ENCODE measurements around the gene SLC28A2. TPM values are rescaled to one million over a fixed set of nuclear protein-coding genes. Genes with fewer than 3 reads are reported as not detected.
A peak's percentile ranks its signal among the peaks of the same experiment; 100 is the strongest.

SLC28A2 gene
- total RNA-seq, 1 experiment from 2014 or later: not detected

DNA sequence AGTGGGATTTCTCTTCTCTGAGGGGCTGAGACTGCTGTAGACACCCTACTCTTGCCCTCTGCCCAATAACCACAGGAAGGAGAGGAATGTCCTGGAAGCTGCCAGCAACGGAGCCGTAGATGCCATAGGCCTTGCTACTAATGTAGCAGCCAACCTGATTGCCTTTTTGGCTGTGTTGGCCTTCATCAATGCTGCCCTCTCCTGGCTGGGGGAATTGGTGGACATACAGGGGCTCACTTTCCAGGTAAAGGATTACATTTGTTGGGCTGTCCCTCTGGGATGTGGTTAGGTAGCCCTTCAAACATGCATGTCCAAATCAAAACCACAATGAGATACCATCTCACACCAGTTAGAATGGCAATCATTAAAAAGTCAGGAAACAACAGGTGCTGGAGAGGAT, 16.1 kb downstream of the SLC28A2 start:
- WGBS (ENCODE audit: extremely low coverage, insufficient read length, low lambda C conversion rate): no CpG with 5 or more reads among the region's 2 CpGs
- Histone ChIP-seq H3K27me3 (ENCODE audit: insufficient read depth, low read length) (no peaks in the 10 kb centered on the region), H2BK20ac (ENCODE audit: low read depth, low read length, poor library complexity, severe bottlenecking) (no peak overlapping the region), H2BK12ac (ENCODE audit: insufficient read length, low read depth, low read length) (no peak overlapping the region), H3K18ac (ENCODE audit: insufficient read length, low read depth, low read length) (no peak overlapping the region), H4K5ac (ENCODE audit: insufficient read length, low read depth, low read length) (no peak overlapping the region), H2BK15ac (ENCODE audit: low read depth, low read length) (no peak overlapping the region), H3K23me2 (ENCODE audit: insufficient read length, low read depth, low read length, poor library complexity, severe bottlenecking) (no peaks in the 10 kb centered on the region), H3K14ac (ENCODE audit: insufficient read depth, low read length) (no peak overlapping the region), H3K79me2 (ENCODE audit: insufficient read depth, low read length) (no peaks in the 10 kb centered on the region), H3T11ph (ENCODE audit: low read length) (no peak overlapping the region), H3K4ac (ENCODE audit: low read depth, low read length) (no peak overlapping the region), H4K20me1 (ENCODE audit: control insufficient read depth, insufficient read depth, insufficient read length) (no peaks in the 10 kb centered on the region), H2AK5ac (ENCODE audit: insufficient read length, low read length) (no peak overlapping the region), H2AFZ (ENCODE audit: low read length) (no peak overlapping the region), H3K9me3 (ENCODE audit: control insufficient read depth, low read depth, low read length) (no peaks in the 10 kb centered on the region), H2BK5ac (ENCODE audit: insufficient read length, low read length) (no peak overlapping the region), H4K91ac (ENCODE audit: insufficient read length, low read depth, low read length) (no peak overlapping the region), H3K4me2 (ENCODE audit: insufficient read depth, insufficient read length, low read length) (no peak overlapping the region), H3K4me1 (ENCODE audit: insufficient read depth, low read length) (no peaks in the 10 kb centered on the region), H3K56ac (ENCODE audit: insufficient read length, low read depth, low read length) (no peak overlapping the region), H3K27ac (ENCODE audit: insufficient read length, low read depth, low read length) (no peak overlapping the region), H2BK120ac (ENCODE audit: low read depth, low read length, poor library complexity, severe bottlenecking) (no peak overlapping the region), H4K8ac (replicated peaks; ENCODE audit: insufficient read length, low read depth, low read length) (no peak overlapping the region), H3K9ac (ENCODE audit: extremely low read depth, insufficient read length, low read length) (no peak overlapping the region), H3K23ac (ENCODE audit: insufficient read length, low read depth, low read length) (no peak overlapping the region), H3K79me1 (ENCODE audit: insufficient read depth, low read depth, low read length, poor library complexity, severe bottlenecking) (no peaks in the 10 kb centered on the region)
- TF ChIP-seq, protein P1, sequence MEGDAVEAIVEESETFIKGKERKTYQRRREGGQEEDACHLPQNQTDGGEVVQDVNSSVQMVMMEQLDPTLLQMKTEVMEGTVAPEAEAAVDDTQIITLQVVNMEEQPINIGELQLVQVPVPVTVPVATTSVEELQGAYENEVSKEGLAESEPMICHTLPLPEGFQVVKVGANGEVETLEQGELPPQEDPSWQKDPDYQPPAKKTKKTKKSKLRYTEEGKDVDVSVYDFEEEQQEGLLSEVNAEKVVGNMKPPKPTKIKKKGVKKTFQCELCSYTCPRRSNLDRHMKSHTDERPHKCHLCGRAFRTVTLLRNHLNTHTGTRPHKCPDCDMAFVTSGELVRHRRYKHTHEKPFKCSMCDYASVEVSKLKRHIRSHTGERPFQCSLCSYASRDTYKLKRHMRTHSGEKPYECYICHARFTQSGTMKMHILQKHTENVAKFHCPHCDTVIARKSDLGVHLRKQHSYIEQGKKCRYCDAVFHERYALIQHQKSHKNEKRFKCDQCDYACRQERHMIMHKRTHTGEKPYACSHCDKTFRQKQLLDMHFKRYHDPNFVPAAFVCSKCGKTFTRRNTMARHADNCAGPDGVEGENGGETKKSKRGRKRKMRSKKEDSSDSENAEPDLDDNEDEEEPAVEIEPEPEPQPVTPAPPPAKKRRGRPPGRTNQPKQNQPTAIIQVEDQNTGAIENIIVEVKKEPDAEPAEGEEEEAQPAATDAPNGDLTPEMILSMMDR (conservative IDR thresholded peaks at IDR 0.05): peak; percentile 57
- Mint-ChIP-seq H3K27ac (peak overlapping the region in 1 of 3 experiments; percentile 5; a peak in 1 of 7 replicates), H3K27me3 (ENCODE audit: low read depth) (peaks cover 3% of the 10 kb centered on the region; the same call in 1 of the 2 replicates), H3K4me1 (no peaks in the 10 kb centered on the region), H3K4me3 (no peak overlapping the region), H3K36me3 (ENCODE audit: insufficient read depth in 1 of 3, low read depth in 3 of 3) (no peaks in the 10 kb centered on the region), H3K9me3 (no peaks in the 10 kb centered on the region)
- peak; percentile 47 for DNase-seq

All from H9 (cell line).